NK-92 treated with Interleukin-12 subunit alpha and Interleukin-12 subunit beta, amount 100 ng/mL, for 24 hours (cell line): ENCODE measurements around the gene ADSL.
"Not testable (repeated sequence)": the region's sequence is repeated elsewhere in the genome, so short reads cannot be mapped to it uniquely, and the experiment has no call there.

Experiments used
- DNase-seq: peaks from one replicate; lab custom pipeline; 2025; lab: John Stamatoyannopoulos, UW

ADSL gene

DNA sequence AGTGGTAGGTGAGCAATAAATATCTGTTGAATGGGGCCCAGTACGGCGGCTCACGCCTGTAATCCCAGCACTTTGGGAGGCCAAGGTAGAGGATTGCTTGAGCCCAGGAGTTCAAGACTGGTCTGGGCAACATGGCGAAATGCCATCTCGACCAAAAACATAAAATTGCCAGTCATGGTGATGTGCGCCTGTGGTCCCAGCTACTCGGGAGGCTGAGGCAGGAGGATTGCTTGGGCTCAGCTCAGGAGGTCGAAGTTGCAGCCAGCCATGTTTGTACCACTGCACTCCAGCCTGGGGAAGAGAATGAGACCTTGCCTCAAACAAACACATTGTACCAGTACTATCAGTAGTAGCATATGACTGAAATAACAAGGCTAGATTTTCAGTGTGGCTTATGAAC is 28.3 kb downstream of the ADSL start:
- DNase-seq, result no peak

DNA sequence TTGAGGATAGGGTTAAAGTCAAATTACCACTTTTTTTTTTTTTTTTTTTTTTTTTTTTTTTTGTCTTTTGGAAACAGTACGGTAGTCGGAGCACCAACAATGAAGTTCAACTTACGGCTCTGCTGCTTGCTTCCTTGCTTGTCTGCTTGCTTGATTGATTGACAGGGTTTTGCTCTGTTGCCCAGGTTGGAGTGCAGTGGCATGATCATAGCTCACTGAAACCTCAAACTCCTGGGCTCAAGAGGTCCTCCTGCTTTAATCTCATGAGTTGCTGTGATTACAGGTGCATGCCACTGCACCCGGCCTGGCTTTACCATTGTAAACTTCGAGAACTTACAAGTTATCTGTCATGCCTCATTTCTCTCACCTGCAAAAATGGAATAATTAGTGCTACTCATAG is 29.8 kb downstream of the ADSL start:
- no peak for DNase-seq

DNA sequence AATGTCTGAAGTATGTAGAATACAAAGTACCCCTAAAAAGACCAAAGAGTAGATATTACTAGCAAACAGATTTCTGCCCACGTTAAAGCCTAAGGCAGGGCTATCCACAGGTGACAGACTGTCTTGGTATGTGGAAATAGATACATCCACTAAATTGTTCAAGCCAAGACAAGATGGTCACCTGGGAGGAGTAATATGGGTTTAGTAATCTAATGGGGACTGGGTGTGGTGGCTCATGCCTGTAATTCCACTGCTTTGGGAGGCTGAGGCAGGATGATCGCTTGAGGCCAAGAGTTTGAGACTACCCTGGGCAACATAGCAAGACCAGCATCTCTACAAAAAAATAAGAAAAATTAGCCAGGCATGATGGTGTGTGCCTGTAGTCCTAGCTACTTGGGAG is 31.6 kb downstream of the ADSL start:
- no peak for DNase-seq

DNA sequence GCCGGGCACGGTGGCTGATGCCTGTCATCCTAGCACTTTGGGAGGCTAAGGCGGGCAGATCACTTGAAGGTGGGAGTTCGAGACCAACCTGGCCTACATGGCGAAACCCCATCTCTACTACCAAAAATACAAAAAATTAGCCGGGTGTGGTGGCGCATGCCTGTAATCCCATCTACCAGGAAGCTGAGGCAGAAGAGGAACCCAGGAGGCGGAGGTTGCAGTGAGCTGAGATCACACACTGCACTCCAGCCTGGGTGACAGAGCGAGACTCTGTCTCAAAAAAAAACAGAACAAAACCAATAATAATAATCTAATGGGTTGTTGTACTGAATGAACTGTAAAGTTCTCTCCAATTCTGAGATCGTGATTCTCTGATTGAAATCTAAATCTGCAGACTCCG is 32.1 kb downstream of the ADSL start:
- DNase-seq, result not testable (repeated sequence)

DNA sequence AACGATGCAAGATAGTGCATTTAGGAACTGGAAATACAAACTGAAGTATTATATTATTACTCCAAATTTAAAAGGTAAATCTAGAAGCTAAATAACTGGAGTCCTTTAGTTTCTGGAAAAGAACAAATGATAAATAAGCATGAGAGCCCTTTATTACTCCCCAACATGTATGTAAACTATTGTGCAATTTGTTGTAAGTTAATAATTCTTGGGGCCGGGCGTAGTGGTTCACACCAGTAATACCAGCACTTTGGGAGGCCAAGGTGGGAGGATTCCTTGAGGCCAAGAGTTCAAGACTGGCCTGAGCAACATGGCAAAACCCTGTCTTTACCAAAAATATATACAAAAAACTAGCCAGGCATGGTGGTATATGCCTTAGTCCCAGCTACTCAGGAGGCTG is 35.2 kb downstream of the ADSL start:
- DNase-seq, result no peak

DNA sequence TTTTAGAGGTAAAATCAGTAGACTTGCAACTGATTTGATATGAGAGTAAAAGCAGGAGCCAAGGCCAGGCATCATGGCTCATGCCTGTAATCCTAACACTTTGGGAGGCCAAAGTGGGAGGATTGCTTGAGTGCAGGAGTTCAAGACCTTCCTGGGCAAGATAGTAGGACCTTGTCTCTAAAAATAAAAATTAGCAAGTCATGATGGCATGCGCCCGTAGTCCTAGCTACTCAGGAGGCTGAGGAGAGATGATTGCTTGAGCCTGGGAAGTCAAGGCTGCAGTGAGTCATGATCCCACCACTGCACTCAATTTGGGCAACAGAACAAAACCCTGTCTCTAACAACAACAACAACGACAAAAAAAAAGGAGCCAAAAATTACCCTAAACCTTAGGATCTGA is 37.6 kb downstream of the ADSL start:
- no peak for DNase-seq

DNA sequence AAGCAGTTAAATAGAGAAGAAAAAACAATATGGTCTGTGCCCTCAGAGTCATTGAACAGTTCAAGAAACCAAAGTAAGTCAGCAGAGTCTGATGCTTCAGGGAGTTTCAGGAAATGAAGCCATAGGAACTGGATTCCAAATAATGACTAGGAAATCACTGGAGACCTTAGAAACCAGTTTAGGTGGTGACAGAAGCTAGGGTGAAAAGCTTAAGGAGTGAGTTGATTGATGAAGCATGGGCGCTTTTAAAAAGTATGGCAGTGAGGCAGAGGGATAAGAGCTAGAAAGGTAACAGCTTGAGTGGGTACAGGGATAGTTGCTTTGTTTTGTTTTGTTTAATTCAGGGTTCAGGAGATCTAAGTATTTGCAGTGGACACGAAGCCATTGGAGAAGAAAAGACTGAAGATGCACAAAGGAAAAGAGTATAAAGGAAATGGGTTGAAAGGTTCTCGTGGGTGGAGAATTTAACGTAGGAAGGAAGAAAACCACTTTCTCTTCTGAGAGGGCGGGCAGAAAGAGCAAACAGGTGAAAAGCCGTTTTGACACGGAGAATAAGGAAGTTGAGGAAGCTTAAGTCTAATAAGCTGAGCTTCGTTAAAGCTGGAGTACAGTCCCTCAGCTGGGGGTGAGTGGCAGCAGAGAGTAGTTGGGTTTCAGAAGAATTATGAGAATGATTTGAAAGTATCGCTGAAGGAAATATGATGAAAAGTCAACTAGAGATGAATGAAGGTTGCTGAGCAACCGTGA is 38.9 kb downstream of the ADSL start:
- DNase-seq, result no peak

DNA sequence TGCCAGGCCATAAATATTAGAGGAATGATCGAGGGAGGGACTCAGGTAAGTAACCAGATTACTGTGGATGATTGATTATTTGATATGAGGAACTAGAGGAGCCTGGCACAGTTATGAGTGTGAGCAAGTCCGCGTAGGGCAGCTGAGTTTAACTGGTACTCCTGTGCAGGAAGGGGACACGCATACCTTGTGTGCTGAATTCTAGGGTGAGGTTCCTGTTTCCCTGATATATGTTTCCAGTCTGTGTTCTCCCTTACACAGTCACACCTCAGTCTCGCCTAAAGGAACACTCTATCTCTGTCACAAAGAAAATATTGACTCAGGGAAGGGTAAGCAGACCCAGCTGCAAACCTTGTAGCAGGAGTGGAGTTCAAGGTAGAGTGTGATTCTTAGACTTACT is 41.4 kb downstream of the ADSL start:
- DNase-seq, result no peak

DNA sequence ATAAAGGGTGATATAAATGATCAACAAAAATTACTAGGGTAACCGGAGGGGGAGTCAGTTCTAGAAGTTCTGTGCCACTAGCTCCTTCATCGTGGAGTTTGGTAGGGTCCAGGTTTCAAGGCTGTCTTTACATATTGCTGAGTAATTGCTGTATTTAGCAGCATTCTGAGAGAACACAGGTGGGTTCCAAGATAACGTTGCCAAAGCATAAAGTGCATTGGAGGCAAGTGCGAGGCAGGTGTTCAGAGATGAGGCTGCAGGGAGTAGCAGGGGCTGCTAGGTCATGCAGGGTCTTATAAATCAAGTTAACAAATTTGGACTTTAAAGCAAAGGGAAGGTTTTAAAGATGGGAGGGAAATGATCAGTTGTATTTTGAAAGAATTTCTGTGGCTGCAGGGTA is 41.9 kb downstream of the ADSL start:
- no peak for DNase-seq

DNA sequence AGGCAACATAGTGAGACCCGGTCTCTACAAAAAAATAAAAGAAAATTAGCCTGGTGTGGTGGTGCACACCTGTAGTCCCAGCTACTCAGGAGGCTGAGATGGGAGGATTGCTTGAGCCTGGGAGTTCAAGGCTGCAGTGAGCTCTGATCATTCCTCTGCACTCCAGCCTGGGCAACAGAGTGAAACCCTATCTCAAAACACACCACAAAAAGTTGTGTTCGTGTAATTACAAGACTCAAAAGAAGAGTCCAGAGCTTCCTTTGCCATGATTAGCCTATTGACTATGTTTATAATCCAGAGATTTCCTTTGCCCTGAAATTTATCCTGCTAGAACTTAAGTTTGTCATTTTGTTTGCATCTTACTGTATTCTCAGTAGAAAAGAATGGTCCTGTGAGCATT is 45.1 kb downstream of the ADSL start:
- no peak for DNase-seq

DNA sequence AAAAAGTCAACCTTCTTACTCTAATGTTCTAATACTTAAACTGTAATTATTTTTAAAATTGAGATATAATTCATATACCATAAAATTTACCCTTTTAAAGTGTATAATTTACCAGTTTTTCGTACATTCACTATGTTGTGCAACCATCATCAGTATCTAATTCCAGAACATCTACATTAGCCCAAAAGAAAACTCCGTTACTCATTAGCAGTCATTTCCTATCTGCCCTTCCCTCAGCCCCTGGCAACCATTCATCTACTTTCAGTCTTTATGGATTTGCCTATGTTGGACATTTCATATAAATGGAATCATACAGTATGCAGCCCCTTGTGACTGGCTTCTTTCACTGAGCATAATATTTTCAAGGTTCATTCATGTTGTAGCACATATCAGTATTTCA is 46.3 kb downstream of the ADSL start:
- no peak for DNase-seq

DNA sequence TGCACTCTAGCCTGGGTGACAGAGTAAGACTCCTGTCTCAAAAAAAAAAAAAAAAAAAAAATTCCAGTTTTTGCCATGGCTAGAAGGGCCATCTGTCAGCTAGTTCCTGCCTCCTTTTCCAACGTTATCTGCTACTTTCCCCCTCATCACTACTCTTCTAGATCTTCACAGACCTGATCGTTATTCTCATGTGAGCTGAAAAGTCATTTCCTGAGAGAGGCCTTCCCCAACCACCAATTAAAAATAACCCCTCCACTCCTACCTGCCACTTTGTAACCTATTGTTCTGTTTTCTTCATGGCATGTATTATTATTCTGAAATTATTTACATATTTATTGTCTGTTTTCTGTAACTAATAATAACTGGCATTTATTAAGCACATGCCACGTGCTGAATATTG is 48.3 kb downstream of the ADSL start:
- DNase-seq, result no peak

DNA sequence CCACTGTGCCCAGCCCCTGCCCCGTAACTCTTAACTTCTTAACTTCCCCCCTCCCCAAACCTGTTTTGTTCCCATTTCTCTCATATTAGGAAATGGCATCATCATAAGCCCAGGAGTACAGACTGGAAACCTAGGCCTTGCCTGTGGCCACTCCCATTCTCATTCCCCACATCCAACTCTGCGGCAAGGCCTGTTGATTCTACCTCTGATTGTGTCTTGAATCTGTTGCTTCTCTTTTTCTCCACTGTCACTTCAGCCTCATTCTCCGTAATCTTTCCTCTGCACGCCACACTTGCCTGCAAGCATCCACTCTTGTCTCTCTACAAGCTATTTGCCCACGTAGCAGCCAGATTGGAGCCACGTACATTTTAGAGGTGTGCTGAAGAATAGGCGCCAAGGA is 49.3 kb downstream of the ADSL start:
- no peak for DNase-seq

DNA sequence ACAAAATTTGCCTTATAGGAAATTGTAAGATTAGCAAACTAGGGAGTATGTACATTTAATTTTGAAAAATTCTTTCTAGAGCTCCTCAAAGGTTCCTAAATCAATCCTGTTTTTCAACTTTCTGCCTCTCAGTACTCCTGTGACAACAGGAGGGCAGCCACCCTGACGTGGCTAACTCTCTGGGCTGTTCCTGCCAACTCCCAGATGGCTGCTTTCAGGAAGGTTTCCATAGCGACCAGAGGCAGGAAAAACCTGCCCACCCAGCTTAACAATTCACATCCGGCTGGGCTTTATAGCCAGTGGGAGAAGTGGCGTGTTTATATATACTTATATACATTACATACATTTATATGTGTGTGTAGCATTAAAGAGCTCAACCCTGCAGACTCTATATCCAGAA is 50.6 kb downstream of the ADSL start:
- no peak for DNase-seq

DNA sequence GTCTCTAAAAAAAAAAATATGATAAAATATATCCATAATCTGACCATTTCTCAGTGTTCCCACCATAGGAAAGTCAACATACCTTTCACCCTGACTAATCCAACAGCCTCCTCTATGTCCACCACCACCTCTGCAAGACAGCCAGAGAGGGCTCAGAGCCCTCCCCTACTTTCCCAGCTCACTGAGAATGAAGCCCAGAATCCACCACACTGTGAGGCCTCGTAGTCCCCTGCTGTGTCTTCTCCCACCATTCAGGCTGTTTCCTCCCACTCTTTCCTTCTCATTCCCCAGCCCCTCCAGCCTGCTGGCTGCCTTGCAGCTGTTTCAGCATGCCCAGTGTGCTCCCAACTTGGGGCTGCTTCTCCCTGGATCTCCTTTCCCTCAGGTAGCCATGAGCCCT is 51.1 kb downstream of the ADSL start:
- no peak for DNase-seq

DNA sequence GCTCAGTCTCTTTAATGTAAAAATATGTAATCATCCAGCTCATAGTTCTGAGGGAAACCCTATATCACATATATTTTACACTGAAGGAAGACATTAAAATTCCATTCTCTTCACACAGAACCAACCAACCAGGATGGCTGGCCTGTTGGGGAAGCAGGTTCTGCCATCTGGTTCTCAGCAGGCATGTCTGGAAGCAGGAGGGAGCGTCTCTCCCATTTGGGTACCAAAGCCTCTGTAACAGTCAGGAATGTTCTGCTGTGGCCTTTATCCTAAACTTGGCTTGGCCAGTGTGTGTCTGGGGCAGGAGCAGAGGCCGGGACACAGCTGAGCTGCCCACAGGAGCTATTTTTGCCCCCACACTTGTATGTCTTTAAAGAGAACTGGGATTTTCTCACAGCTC is 53.3 kb downstream of the ADSL start:
- no peak for DNase-seq

DNA sequence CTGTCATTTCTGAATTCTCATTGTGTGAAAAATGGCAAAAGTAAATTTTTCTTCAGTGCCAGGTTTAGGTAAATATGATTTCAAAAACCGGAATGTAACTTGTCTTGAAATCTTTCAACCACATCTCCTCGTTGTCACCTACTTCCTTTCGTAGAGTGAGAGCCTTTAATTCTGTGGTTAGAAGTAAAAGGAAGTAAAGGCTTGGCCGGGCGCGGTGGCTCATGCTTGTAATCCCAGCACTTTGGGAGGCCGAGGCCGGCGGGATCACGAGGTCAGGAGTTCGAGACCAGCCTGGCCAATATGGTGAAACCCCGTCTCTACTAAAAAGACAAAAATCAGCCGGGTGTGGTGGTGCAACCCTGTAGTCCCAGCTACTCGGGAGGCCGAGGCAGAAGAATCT is 53.9 kb downstream of the ADSL start:
- DNase-seq, result no peak

DNA sequence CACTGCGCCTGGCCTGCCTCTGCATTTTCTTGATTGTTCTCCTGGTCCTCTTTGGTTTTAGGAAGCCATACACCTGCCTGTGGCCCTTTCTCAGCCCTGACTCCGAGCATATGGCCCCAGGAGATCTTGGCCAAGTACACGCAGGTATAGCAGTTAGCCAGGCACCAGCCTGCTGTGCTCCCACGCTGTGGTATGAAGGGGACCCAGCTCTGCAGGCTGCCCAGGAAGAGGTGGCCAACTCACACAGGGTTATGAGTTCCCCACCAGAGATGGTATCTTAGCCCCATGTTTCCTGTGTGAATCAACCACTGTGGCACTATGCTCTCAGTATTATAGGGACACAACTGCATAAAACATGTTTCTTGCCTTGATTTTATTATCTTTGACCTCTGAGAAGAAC is 55.2 kb downstream of the ADSL start:
- DNase-seq, result peak; percentile 40

DNA sequence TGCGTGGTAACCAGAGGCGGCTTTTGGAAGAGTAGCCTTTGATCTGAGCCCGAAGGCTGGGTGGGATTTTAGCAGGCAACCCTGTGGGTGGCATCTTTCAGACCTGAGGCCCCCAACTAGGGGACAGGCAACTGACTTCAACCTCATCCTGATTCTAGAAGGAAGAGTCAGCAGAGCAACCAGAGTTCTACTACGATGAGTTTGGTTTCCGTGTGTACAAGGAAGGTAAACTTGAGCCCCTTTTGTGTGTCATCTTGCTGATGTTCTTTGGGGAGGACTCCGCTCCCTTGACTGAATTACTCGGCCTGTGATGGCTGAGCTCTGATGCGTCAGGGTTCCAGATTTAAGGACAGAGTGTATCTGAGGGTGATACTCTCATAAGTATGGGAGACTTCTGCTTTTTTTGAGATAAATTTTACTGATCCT is 55.7 kb downstream of the ADSL start:
- no peak for DNase-seq

DNA sequence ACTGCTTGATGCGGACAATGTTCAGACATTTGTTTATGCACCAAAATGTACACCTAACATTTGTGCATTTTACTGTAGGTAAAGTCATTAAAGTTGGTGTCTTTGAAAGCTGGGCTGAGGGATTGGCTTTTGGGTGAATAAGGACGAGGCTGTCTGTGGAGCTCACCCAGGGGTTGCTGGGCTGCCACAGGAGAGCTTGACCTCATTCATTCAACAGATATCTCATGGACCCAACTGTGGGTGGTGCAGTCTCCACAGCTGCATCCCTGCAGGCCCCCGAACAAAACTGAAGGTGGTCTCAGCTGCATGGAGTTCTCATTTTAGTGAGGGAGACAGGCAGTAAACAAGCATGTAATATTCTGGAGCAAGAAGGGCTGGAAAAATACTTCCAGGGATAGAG is 56.8 kb downstream of the ADSL start:
- no peak for DNase-seq

DNA sequence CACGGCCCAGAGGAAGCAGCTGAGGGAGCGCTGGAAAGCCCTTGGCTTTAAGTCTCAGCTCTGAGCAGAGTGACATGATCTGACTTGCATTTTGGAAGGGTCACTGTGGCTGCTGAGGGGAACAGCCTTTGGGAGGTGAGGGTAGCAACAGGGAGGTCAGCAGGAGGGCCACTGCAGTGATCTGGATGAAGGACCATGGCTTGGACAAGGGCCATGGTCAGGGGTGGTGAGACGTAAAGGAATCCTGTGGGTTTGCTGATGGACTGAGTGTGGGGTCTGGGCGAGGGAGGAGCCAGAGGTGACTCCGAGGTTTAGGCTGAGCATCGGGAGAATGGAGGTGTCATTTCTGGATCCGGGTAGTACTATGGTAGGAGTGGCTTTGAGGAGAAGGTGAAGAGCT is 57.4 kb downstream of the ADSL start:
- DNase-seq, result no peak

DNA sequence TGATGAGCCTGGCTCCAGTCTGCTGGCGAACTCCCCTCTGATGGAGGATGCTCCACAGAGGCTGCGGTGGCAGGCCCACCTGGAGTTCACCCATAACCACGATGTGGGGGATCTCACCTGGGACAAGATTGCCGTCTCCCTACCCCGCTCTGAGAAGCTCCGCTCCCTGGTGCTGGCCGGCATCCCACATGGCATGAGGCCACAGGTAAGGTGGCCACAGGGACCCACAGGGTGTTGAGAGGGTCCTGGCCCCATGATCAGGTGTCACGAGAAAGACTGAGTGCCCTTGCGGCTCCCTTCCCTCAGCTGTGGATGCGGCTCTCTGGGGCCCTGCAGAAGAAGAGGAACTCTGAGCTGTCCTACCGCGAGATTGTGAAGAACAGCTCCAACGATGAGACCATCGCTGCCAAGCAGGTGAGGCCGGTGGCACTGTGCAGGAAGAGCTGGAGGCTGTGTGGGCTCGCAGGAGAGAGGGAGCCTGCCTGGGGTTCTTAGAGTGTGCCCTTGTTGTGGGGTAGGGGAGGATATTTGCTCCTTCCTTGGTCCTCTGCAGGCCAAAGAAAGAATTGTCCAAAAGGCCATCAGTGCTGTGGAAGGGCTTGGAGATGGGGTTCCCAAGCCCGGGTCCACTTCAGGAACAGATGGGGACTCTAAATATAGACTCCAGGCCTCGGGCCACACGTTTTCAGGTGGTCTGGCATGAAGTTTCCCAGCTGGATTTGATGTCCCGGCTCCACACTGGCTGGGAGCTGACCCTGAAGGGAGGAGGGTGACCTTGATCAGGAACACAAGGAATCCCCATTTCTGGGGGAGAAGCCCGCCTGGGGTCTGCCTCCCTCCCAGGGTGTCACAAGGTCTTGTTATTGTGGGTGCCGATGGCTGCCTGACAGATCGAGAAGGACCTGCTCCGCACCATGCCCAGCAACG is 58.2 kb downstream of the ADSL start:
- DNase-seq, result no peak
